Measurements from ENCODE around the gene SCMH1. TPM values are rescaled to one million over a fixed set of nuclear protein-coding genes. Genes with fewer than 3 reads are reported as not detected.

SCMH1 gene
- total RNA-seq, 4 donors from 2014 or later, result 30.6 to 72.9 (median 36.3) TPM

- no peaks in the 10 kb centered on the region for H3K27me3 ChIP-seq
- no peaks in the 10 kb centered on the region for H3K4me1 ChIP-seq
- no peak for DNase-seq (ENCODE audit: low spot score in 2 of 2)
- WGBS, 2 donors, result 95 to 98% methylated on average over 3 of the region's 3 CpGs
- TF ChIP-seq POLR2A (IDR thresholded peaks at IDR 0.05) (no peak), EP300 (IDR thresholded peaks at IDR 0.05) (no peak), CTCF (IDR thresholded peaks at IDR 0.05) (no peak)
- no peak overlapping the region for H3K4me3 ChIP-seq
- peaks cover 0 to 10% (median 0%) of the 10 kb centered on the region in 3 donors for H3K36me3 ChIP-seq
- H3K27ac ChIP-seq, result no peak overlapping the region
- peaks cover 0 to 8% (median 3%) of the 10 kb centered on the region in 4 donors for H3K9me3 ChIP-seq
Measured at GRCh38 chr1:41167667-41168066, 74.4 kb downstream of the SCMH1 start.

- 92 to 93% methylated on average over 2 of the region's 2 CpGs for WGBS, 2 donors
- Histone ChIP-seq H3K36me3 (peaks cover 0 to 30% (median 0%) of the 10 kb centered on the region in 3 donors), H3K4me3 (no peak overlapping the region), H3K9me3 (peaks cover 0 to 8% (median 3%) of the 10 kb centered on the region in 4 donors), H3K27ac (no peak overlapping the region), H3K4me1 (no peaks in the 10 kb centered on the region), H3K27me3 (no peaks in the 10 kb centered on the region)
- TF ChIP-seq POLR2A (IDR thresholded peaks at IDR 0.05), result no peak
- TF ChIP-seq CTCF (IDR thresholded peaks at IDR 0.05), result no peak
- TF ChIP-seq EP300 (IDR thresholded peaks at IDR 0.05), result no peak
- DNase-seq (ENCODE audit: low spot score in 2 of 2), result no peak
Measured at GRCh38 chr1:41164727-41165126, 77.4 kb downstream of the SCMH1 start.

- Histone ChIP-seq H3K27me3 (no peaks in the 10 kb centered on the region), H3K36me3 (peaks cover 0 to 33% (median 0%) of the 10 kb centered on the region in 3 donors), H3K27ac (no peak overlapping the region), H3K4me1 (no peaks in the 10 kb centered on the region), H3K9me3 (peaks cover 0 to 2% (median under 1%) of the 10 kb centered on the region in 4 donors), H3K4me3 (no peak overlapping the region)
- DNase-seq (ENCODE audit: low spot score in 2 of 2), result no peak
- 97% methylated on average over 3 of the region's 3 CpGs for WGBS, 2 donors
- TF ChIP-seq POLR2A (IDR thresholded peaks at IDR 0.05) (no peak), EP300 (IDR thresholded peaks at IDR 0.05) (no peak), CTCF (IDR thresholded peaks at IDR 0.05) (no peak)
Measured at GRCh38 chr1:41162441-41162840, 79.7 kb downstream of the SCMH1 start.

- Histone ChIP-seq H3K9me3 (no peaks in the 10 kb centered on the region), H3K27ac (no peak overlapping the region), H3K4me3 (no peak overlapping the region), H3K4me1 (no peaks in the 10 kb centered on the region), H3K27me3 (no peaks in the 10 kb centered on the region), H3K36me3 (peaks cover 0 to 33% (median 0%) of the 10 kb centered on the region in 3 donors)
- no peak for DNase-seq (ENCODE audit: low spot score in 2 of 2)
- TF ChIP-seq EP300 (IDR thresholded peaks at IDR 0.05) (no peak), POLR2A (IDR thresholded peaks at IDR 0.05) (no peak), CTCF (IDR thresholded peaks at IDR 0.05) (no peak)
- 90% methylated on average over 8 to 9 of the region's 9 CpGs for WGBS, 2 donors
Measured at GRCh38 chr1:41161846-41162245, 80.3 kb downstream of the SCMH1 start.

GRCh38 chr1:41160498-41161110, 81.5 kb downstream of the SCMH1 start:
- TF ChIP-seq EP300 (IDR thresholded peaks at IDR 0.05) (no peak), POLR2A (IDR thresholded peaks at IDR 0.05) (no peak), CTCF (IDR thresholded peaks at IDR 0.05) (no peak)
- Histone ChIP-seq H3K36me3 (peaks cover 0 to 33% (median 0%) of the 10 kb centered on the region in 3 donors), H3K4me1 (no peaks in the 10 kb centered on the region), H3K9me3 (no peaks in the 10 kb centered on the region), H3K27me3 (no peaks in the 10 kb centered on the region), H3K27ac (no peak overlapping the region), H3K4me3 (no peak overlapping the region)
- 83 to 85% methylated on average over 3 of the region's 3 CpGs for WGBS, 2 donors
- DNase-seq (ENCODE audit: low spot score in 2 of 2), result no peak

Data from tibial nerve (tissue), 4 donors.